AG08395 (cell line): ENCODE measurements around the gene FAT3.

Experiments
- DNase-seq: peaks from one replicate; pipeline ENCODE4 v3.0.0; 2012; ENCODE audit warnings: mixed read lengths, low spot score

Gene FAT3

GRCh38 chr11:92227959-92228935 lies 3.6 kb downstream of the FAT3 start:
- peak; percentile 16 for DNase-seq

DNA sequence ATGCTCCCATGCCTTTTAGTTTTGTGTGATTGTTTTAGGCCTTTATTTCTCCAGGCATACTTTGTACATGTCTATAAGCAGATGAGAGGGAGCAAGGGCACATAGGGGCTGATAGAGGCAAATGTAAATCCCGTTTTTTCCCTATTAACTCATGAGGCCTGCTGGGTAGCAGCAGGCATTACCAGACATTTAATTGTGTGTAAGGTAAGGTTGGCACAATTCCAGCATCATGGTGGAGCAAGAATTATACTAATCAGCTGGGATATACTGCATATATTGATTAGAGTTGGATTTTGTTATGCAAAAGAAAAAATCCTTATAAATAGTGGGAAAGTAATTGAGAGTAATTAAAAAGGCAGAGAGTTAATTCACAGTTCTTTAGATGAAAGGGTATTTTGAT lies 12.2 kb downstream of the FAT3 start:
- DNase-seq: no peak

DNA sequence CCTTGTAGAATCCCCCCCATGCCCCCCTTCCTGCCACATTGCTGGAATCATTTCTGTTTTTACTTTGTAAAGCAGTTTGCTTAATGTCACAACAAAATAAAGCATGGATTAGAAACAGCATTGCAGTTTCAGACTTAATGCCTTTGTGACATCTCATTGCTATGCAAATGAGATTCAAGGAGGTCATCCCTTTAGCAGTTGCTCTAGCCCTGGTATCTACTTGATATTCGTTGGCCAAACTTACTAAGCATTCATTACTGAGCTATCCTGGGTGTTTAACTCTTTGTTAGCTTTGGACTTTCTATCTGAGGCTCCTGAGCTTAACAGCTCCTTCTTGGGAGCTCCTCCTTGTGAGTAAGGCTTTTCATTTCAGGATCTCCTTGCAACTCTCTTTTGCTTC lies 16.3 kb downstream of the FAT3 start:
- DNase-seq: no peak

DNA sequence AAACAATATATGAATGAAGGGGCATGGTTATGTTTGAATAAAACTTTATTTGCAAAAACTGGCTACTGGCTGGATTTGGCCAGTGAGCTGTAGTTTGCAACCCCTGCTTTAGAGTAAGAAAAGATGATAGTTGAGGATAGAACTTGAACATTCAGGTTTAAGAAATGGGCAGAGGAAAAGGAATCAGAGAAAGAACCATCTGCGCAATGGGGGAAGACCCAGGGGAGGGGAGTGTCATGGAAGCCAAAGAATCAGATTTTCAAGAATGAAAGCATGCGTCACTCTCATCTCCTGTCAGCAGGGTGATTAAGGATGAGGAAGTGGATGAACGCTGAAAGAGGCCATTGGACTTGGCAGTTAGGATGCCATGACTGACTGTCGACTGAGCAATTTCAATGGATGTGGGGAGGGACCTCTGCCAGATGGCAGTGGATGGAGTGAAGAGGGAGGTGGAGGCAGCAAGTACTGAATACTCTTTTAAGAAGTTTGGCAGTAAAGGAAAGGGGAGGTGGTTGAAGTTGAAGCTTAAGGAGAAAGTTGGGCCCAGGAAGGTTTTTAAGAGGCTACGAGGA lies 21.2 kb downstream of the FAT3 start:
- DNase-seq: no peak

GRCh38 chr11:92246630-92247029 lies 22.0 kb downstream of the FAT3 start:
- DNase-seq: no peak

DNA sequence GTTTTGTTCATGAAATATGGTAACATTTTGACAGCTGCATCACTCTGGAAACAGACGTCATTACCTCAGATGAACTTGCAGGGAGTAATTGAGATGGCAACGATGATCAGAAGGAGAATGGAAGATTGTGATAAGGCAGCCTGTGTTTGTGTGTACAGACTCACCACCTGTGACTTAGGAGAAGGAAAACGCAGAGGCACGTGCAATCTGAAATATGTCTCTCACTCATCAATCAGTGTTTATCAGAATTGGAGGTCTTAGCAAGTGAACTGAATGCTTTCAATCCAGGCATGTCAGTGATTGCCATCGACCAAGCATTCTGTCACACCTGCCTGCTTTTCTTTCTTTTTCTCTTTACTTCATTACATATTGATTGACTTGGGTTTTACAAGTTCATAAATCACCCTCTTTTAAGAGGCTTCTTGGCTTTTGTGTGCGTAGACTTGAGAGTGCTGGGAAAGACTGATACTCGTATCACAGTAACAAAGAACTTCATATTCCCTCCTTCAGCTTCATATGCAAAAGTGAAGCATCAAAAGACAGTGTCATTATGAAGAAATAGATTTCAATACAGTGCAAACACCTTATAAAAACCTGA lies 24.6 kb downstream of the FAT3 start:
- DNase-seq: no peak

DNA sequence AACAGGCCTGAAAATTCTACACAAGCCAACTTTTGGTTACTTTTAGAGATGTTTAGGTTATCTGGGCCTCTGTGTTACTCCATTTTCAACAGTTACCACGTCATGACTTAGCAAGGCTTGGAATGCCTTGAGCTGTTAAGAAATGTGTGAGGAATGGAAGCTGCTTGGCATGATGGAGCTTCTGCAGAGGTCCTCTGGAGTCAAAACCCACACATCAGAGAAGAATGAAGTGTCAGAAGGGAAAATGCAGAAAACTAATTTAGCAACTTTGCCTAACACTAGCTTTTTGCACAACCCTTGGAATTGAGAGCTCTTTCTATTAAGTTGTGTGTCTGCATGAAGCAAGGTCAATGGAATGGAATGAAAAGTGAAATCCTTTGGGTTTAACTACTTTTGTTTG lies 27.4 kb downstream of the FAT3 start:
- peak; percentile 30 for DNase-seq

- no peak for DNase-seq
Measured at GRCh38 chr11:92253421-92253820, 28.8 kb downstream of the FAT3 start.

DNA sequence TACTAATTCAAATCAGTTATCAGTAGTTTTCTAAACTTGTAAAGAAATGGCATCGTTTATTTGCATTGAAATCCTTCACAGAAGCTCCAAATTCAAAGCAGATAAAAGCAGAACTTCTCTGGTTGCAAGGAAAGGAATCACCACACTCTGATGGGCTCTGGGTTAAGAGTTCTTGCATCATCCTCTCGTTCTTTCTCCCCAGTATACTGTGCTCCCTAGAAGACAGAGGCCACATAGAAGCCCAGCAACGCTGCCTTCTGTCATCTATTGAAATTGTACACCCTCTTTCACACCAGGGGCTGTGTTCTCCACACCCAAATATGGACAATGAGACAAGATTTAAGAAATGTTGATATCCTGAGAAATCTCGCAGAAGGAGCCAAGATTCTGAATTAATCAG lies 29.3 kb downstream of the FAT3 start:
- DNase-seq: no peak

DNA sequence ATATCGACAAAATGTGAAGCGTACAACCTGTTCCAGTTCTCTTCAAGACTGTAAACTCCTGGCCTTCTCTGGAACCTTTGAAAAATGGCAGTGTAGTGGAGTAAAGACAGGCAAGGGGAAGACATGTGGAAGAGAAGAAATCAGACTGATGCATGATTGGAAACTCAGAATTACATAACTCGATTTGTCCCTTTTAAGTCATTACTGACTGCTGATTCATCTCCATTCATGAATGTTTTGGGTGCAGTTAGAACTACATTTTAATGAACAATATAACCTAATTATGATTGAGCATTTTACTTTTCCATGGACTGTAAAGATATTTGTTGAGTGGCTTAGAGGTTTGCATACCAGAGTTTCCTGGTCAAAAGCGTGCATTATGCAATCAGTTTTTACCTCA lies 32.9 kb downstream of the FAT3 start:
- DNase-seq: no peak

GRCh38 chr11:92259861-92260260 lies 35.2 kb downstream of the FAT3 start:
- no peak for DNase-seq

- DNase-seq: no peak
Measured at GRCh38 chr11:92264350-92264749, 39.7 kb downstream of the FAT3 start.

GRCh38 chr11:92266806-92267205 lies 42.2 kb downstream of the FAT3 start:
- DNase-seq: no peak

DNA sequence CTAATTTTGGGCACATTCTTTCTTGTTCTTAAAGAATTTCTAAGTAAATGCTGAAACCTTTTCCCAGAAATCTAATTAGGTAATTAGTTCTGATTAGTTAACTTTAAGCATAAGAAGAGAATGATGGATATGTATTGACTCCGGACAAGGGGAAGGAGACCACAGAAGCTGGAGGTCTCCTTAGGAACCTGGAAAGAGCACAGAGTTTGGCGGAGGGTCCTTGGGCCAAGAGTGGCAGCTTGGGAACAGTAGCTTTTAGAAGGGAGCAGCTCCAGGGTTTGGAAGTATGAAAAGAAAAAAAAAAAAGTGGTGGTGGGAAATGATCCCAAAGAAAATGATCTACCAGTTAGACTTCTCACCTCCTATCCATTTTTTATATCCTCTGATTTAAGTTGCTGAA lies 42.7 kb downstream of the FAT3 start:
- DNase-seq: no peak

GRCh38 chr11:92267968-92268367 lies 43.4 kb downstream of the FAT3 start:
- no peak for DNase-seq

GRCh38 chr11:92268546-92268945 lies 43.9 kb downstream of the FAT3 start:
- DNase-seq: no peak

GRCh38 chr11:92269021-92269420 lies 44.4 kb downstream of the FAT3 start:
- peak; percentile 74 for DNase-seq

- DNase-seq: no peak
Measured at GRCh38 chr11:92269841-92270240, 45.2 kb downstream of the FAT3 start.

DNA sequence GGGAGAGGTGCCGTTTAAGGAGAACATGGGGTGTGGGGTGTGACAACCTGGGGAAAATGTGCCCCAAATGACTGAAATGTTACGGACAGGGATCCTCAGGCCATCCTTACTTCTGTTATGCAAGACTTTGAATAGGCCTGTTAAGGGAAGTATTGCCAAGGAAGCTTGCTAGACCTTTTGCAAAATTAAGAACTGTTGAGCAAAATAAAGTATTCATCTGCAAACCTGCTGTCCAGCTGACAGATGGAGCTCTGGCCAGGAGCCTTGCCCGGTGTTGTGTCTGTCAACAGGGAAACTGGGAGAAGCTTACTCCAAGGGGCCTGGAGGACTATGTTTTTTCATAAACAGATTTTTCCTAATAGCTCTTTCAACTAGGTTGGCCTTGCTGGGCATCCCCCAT lies 48.0 kb downstream of the FAT3 start:
- no peak for DNase-seq
